Chondrocyte (in vitro differentiated cells): ENCODE data around the gene RGS9BP. TPM values are rescaled to one million over a fixed set of nuclear protein-coding genes. Genes with fewer than 3 reads are reported as not detected.

Experiments
- DNase-seq: peaks from one replicate; pipeline ENCODE4 v3.0.0; 2021; ENCODE audit warnings: mixed read lengths, low spot score
- H3K27ac Mint-ChIP-seq: one replicate; pipeline ENCODE4 v1.8.0; 2021; ENCODE audit warnings: mild to moderate bottlenecking, moderate library complexity, mixed read lengths; ENCODE audit not compliant: unreplicated experiment
- H3K27me3 Mint-ChIP-seq: 2 replicates; pipeline ENCODE4 v1.8.0; 2021; ENCODE audit warnings: low read depth, mixed read lengths
- H3K36me3 Mint-ChIP-seq: 2 replicates; pipeline ENCODE4 v1.8.0; 2021; ENCODE audit warnings: low read depth, mixed read lengths
- H3K4me1 Mint-ChIP-seq: 2 replicates; pipeline ENCODE4 v1.8.0; 2021; ENCODE audit warnings: low read depth, mild to moderate bottlenecking, mixed read lengths
- H3K4me3 Mint-ChIP-seq: one replicate; pipeline ENCODE4 v1.8.0; 2021; ENCODE audit warnings: mild to moderate bottlenecking, moderate library complexity, mixed read lengths; ENCODE audit not compliant: unreplicated experiment
- H3K9me3 Mint-ChIP-seq: 2 replicates; pipeline ENCODE4 v1.8.0; 2021; ENCODE audit warnings: low read depth, mixed read lengths
- total RNA-seq: library from RNA; stranded (reverse); gene quantifications from 3 replicates; pipeline ENCODE4 v1.2.1, GENCODE V29; 2021
- TF ChIP-seq, protein P1 (sequence below): fragments of 200-600 bp; sonication (generic); IDR thresholded peaks from 2 replicates; pipeline ENCODE4 v1.5.0; 2021; ENCODE audit warnings: antibody characterized with exemption, mild to moderate bottlenecking, moderate library complexity

Gene RGS9BP
- total RNA-seq, 1 donor from 2014 or later: 0.90 TPM

DNA sequence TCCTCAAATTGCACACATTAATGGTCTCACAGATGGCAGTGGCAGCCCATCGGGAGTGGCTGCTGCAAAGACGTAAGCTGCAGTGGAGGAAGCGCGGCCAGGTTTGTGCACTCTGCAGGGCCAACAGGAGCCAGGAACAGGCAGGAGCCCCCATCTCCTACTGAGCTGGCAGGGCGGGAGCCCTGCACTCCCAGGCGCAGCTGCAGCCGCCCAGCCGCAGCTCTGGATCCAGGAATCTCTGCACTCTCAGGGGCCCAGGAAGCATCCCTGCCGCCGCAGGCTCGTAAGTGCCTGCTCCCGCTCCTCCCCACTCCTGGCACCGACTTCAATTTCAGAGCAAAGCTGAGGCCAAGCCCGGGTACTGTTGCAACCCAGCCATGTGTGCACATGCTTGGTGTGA is 38.2 kb upstream of the RGS9BP start:
- TF ChIP-seq, protein P1, sequence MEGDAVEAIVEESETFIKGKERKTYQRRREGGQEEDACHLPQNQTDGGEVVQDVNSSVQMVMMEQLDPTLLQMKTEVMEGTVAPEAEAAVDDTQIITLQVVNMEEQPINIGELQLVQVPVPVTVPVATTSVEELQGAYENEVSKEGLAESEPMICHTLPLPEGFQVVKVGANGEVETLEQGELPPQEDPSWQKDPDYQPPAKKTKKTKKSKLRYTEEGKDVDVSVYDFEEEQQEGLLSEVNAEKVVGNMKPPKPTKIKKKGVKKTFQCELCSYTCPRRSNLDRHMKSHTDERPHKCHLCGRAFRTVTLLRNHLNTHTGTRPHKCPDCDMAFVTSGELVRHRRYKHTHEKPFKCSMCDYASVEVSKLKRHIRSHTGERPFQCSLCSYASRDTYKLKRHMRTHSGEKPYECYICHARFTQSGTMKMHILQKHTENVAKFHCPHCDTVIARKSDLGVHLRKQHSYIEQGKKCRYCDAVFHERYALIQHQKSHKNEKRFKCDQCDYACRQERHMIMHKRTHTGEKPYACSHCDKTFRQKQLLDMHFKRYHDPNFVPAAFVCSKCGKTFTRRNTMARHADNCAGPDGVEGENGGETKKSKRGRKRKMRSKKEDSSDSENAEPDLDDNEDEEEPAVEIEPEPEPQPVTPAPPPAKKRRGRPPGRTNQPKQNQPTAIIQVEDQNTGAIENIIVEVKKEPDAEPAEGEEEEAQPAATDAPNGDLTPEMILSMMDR: no peak
- no peak for DNase-seq
- Mint-ChIP-seq H3K27ac (no peak overlapping the region), H3K4me1 (no peaks in the 10 kb centered on the region), H3K4me3 (no peak overlapping the region), H3K36me3 (peaks cover 34% of the 10 kb centered on the region), H3K27me3 (no peaks in the 10 kb centered on the region), H3K9me3 (no peaks in the 10 kb centered on the region)

DNA sequence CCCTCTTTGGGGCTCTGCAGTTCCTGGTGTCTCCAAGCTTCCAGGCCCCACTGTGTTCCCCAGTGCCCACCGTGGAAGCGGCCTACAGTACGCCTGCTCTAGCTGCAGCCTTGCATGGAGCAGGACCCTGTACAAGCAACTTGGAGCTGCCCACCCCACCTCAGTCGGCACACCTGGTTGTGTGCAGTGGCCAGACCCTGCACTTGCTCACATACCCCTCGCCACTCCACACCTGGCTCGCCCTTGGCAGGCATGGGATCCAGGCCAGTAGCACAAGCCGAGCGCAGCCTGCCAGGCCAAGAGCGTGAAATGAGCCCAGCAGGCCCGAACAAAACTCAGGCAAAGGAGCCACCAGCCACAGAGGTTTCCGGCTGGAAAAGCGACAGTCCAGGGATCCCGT is 37.0 kb upstream of the RGS9BP start:
- Mint-ChIP-seq H3K36me3 (peaks cover 40% of the 10 kb centered on the region), H3K9me3 (no peaks in the 10 kb centered on the region), H3K27me3 (no peaks in the 10 kb centered on the region), H3K4me3 (no peak overlapping the region), H3K27ac (no peak overlapping the region), H3K4me1 (no peaks in the 10 kb centered on the region)
- DNase-seq: no peak
- TF ChIP-seq, protein P1: no peak

DNA sequence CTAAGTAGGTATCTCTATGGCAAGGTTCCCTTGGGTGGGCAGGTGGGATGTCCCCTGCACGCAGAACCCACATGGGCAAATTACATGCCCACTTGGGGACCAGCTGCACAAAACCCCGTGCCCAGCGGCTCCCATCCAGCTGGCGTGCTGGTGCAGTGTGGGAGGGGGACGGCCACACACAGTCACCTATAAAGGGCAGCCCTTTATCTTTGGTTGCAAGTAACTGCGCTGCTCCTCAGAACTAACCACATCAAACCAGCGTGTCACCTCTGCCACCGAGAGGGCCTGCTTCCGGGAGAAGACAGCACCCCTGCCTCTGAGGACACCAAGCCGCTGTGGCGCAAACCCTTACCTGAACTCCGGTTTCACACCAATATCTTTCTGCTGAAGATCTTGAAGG is 32.9 kb upstream of the RGS9BP start:
- DNase-seq: no peak
- no peaks in the 10 kb centered on the region for H3K9me3 Mint-ChIP-seq
- H3K4me3 Mint-ChIP-seq: no peak overlapping the region
- TF ChIP-seq, protein P1: no peak
- no peaks in the 10 kb centered on the region for H3K27me3 Mint-ChIP-seq
- H3K4me1 Mint-ChIP-seq: no peaks in the 10 kb centered on the region
- H3K27ac Mint-ChIP-seq: no peak overlapping the region
- H3K36me3 Mint-ChIP-seq: peaks cover 36% of the 10 kb centered on the region

DNA sequence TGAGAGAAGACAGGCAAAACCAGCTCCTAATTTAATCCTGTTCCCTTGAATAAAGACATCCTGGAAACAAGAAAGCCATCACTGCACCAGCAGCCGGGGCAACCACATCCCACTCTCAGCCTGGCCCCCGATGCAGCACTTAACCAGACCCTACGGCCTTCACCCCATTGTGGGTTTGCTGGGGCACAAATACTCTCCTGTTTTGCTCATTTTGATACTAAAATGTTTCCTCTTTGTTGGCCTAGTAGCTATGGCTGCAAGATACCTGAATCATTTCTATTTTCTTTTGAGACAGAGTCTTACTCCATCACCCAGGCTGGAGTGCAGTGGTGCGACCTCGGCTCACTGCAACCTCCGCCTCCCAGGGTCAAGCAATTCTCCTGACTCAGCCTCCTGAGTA is 29.1 kb upstream of the RGS9BP start:
- no peak for DNase-seq
- H3K9me3 Mint-ChIP-seq: no peaks in the 10 kb centered on the region
- H3K27me3 Mint-ChIP-seq: no peaks in the 10 kb centered on the region
- H3K4me3 Mint-ChIP-seq: no peak overlapping the region
- TF ChIP-seq, protein P1: no peak
- H3K36me3 Mint-ChIP-seq: peaks cover 24% of the 10 kb centered on the region
- peaks cover under 1% of the 10 kb centered on the region for H3K4me1 Mint-ChIP-seq
- H3K27ac Mint-ChIP-seq: no peak overlapping the region

DNA sequence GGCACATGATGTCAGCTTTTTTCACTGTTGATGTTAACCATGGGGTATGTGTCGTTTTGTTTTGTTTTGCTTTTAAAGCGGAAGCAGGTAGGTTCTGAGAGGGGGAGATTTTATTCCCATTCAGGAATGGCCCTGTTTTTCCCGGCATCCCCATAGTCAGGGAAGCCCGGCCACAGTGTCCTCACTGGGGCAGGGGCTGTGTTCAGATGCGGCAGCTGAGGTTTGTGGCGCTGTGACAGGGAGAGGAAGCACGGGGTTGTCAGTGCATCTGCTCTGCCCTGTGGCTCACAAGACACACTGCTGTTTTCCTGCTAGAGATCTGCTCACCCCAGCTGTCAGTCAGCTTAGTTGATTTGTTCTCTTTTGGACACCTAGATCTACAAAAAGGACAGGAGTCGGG is 28.3 kb upstream of the RGS9BP start:
- peaks cover 5% of the 10 kb centered on the region for H3K4me1 Mint-ChIP-seq
- no peak for DNase-seq
- H3K9me3 Mint-ChIP-seq: no peaks in the 10 kb centered on the region
- H3K36me3 Mint-ChIP-seq: peaks cover 19% of the 10 kb centered on the region
- TF ChIP-seq, protein P1: no peak
- no peak overlapping the region for H3K27ac Mint-ChIP-seq
- H3K4me3 Mint-ChIP-seq: no peak overlapping the region
- H3K27me3 Mint-ChIP-seq: no peaks in the 10 kb centered on the region
